Thoracic aorta (tissue), 2 donors: Measurements from ENCODE around the gene ZNFX1. TPM values are rescaled to one million over a fixed set of nuclear protein-coding genes. Genes with fewer than 3 reads are reported as not detected.

Experiments used
- ATAC-seq: fragments of 150-250 bp; one replicate; pipeline ENCODE4 v1.8.0; 2017; ENCODE audit warnings: low read depth; ENCODE audit not compliant: insufficient number of reproducible peaks, low FRiP score
- DNase-seq: peaks from one replicate; pipeline ENCODE4 v3.0.0-alpha.2; 2020; ENCODE audit warnings: low spot score
- H3K27ac ChIP-seq, 2 donors: fragments of 200-600 bp; sonication (generic); 1 replicate in 1 of 2; 2 replicates in 1 of 2; pipeline ENCODE4 v1.5.1; 2016; ENCODE audit warnings: mild to moderate bottlenecking in 2 of 2, moderate library complexity in 2 of 2
- H3K27me3 ChIP-seq: fragments of 200-600 bp; sonication (generic); replicated peaks from 2 replicates; pipeline ENCODE4 v1.6.0; 2016; ENCODE audit warnings: mild to moderate bottlenecking; ENCODE audit not compliant: insufficient read depth
- H3K36me3 ChIP-seq: fragments of 200-600 bp; sonication (generic); one replicate; pipeline ENCODE4 v1.5.1; 2016
- H3K4me1 ChIP-seq, 2 donors: fragments of 200-600 bp; sonication (generic); 1 replicate in 1 of 2; 2 replicates in 1 of 2; pipeline versions ENCODE4 v1.5.1 to v1.6.0; 2016; ENCODE audit warnings: low read depth in 2 of 2, mild to moderate bottlenecking in 1 of 2; ENCODE audit not compliant: control insufficient read depth in 1 of 2
- H3K4me3 ChIP-seq: fragments of 200-600 bp; sonication (generic); 2 replicates; pipeline ENCODE4 v1.5.1; 2016; ENCODE audit warnings: mild to moderate bottlenecking
- H3K9me3 ChIP-seq: fragments of 200-600 bp; sonication (generic); 2 replicates; pipeline ENCODE4 v1.5.1; 2016
- CTCF ChIP-seq: fragments of 200-600 bp; sonication (generic); IDR thresholded peaks from one replicate; pipeline ENCODE4 v1.5.1; 2019; ENCODE audit warnings: antibody characterized with exemption
- total RNA-seq, 2 donors: library from RNA; depleted of rRNA; stranded (reverse); fragments of >200 nt; gene quantifications; one replicate each; pipeline versions ENCODE4 v1.1.0 to v1.2.3, GENCODE V29; 2016

Gene ZNFX1
- total RNA-seq, 2 donors from 2014 or later = 65.3 to 74.7 TPM

GRCh38 chr20:49247792-49248191 lies 30.1 kb downstream of the ZNFX1 start:
- Histone ChIP-seq H3K9me3 (no peaks in the 10 kb centered on the region), H3K36me3 (peaks cover 62% of the 10 kb centered on the region), H3K27me3 (no peaks in the 10 kb centered on the region), H3K4me1 (no peaks in the 10 kb centered on the region), H3K4me3 (no peak overlapping the region), H3K27ac (no peak overlapping the region)
- no peak for ATAC-seq
- DNase-seq = no peak
- no peak for TF ChIP-seq CTCF

GRCh38 chr20:49247169-49247723 lies 30.6 kb downstream of the ZNFX1 start:
- DNase-seq = no peak
- Histone ChIP-seq H3K27ac (no peak overlapping the region), H3K27me3 (no peaks in the 10 kb centered on the region), H3K36me3 (peaks cover 63% of the 10 kb centered on the region), H3K4me1 (no peaks in the 10 kb centered on the region), H3K4me3 (no peak overlapping the region), H3K9me3 (no peaks in the 10 kb centered on the region)
- no peak for ATAC-seq
- no peak for TF ChIP-seq CTCF

- ATAC-seq (no peak), DNase-seq (no peak)
- peak; percentile 50 for TF ChIP-seq CTCF
Observed at GRCh38 chr20:49245921-49246740, 31.7 kb downstream of the ZNFX1 start.

GRCh38 chr20:49237531-49237930 lies 40.3 kb downstream of the ZNFX1 start:
- Histone ChIP-seq H3K4me3 (no peak overlapping the region), H3K36me3 (peaks cover 76% of the 10 kb centered on the region), H3K27ac (no peak overlapping the region), H3K4me1 (no peaks in the 10 kb centered on the region), H3K27me3 (no peaks in the 10 kb centered on the region), H3K9me3 (no peaks in the 10 kb centered on the region)
- DNase-seq (no peak), ATAC-seq (no peak)
- no peak for TF ChIP-seq CTCF

More at GRCh38 chr20:49245921-49246740, 31.7 kb downstream of the ZNFX1 start:
- Histone ChIP-seq H3K9me3 (no peaks in the 10 kb centered on the region), H3K27me3 (no peaks in the 10 kb centered on the region), H3K4me1 (no peaks in the 10 kb centered on the region), H3K36me3 (peaks cover 66% of the 10 kb centered on the region), H3K27ac (no peak overlapping the region), H3K4me3 (no peak overlapping the region)

GRCh38 chr20:49236301-49236700 lies 41.6 kb downstream of the ZNFX1 start:
- Histone ChIP-seq H3K27me3 (no peaks in the 10 kb centered on the region), H3K9me3 (no peaks in the 10 kb centered on the region), H3K27ac (no peak overlapping the region), H3K4me3 (no peak overlapping the region), H3K4me1 (no peaks in the 10 kb centered on the region), H3K36me3 (peaks cover 75% of the 10 kb centered on the region)
- ATAC-seq (no peak), DNase-seq (no peak)
- no peak for TF ChIP-seq CTCF
